Kidney capillary endothelial cell (primary cell): ENCODE data around the gene USP17L18.
"Not testable (repeated sequence)": the region's sequence is repeated elsewhere in the genome, so short reads cannot be mapped to it uniquely, and the experiment has no call there.

Source experiments
- DNase-seq: peaks from one replicate; pipeline ENCODE4 v3.0.0-alpha.2; 2018; ENCODE audit warnings: low spot score

The USP17L18 gene, protein sequence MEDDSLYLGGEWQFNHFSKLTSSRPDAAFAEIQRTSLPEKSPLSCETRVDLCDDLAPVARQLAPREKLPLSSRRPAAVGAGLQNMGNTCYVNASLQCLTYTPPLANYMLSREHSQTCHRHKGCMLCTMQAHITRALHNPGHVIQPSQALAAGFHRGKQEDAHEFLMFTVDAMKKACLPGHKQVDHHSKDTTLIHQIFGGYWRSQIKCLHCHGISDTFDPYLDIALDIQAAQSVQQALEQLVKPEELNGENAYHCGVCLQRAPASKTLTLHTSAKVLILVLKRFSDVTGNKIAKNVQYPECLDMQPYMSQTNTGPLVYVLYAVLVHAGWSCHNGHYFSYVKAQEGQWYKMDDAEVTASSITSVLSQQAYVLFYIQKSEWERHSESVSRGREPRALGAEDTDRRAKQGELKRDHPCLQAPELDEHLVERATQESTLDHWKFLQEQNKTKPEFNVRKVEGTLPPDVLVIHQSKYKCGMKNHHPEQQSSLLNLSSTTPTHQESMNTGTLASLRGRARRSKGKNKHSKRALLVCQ

GRCh38 chr4:9247953-9248680 is at the start of gene USP17L18:
Gene USP17L18, plus strand, starts transcription at chr4:9248630. Its CDS starts 0 bp downstream, at chr4:9248630.
- not testable (repeated sequence) for DNase-seq

- DNase-seq = not testable (repeated sequence)
Measured at GRCh38 chr4:9210357-9210756, 38.1 kb upstream of the USP17L18 start, which contains the start of gene USP17L10. Gene USP17L10, plus strand, starts transcription at chr4:9210657. Its CDS starts 0 bp downstream, at chr4:9210657.

- DNase-seq = not testable (repeated sequence)
Measured at GRCh38 chr4:9214701-9215100, 33.7 kb upstream of the USP17L18 start.

DNA sequence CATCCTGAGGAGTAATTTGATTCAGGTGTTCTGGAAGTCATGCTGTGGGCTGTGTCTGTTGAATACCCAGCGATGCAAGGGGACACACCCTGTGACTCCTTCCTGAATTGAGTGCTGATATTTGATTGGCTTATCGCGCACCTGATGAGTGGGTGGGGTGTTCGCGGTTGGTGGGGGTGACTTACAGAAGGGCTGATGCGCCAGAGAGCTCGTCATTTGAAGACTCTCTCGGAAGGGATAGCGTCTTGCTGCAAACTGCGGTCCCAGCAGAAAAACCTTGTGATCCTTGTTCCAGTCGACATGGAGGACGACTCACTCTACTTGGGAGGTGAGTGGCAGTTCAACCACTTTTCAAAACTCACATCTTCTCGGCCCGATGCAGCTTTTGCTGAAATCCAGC is 33.3 kb upstream of the USP17L18 start, which contains the start of gene USP17L11:
Gene USP17L11 (plus strand): TSS at position 301 of the 400 bp plus-strand sequence. CDS start 0 bp downstream, at position 301.
- not testable (repeated sequence) for DNase-seq

DNA sequence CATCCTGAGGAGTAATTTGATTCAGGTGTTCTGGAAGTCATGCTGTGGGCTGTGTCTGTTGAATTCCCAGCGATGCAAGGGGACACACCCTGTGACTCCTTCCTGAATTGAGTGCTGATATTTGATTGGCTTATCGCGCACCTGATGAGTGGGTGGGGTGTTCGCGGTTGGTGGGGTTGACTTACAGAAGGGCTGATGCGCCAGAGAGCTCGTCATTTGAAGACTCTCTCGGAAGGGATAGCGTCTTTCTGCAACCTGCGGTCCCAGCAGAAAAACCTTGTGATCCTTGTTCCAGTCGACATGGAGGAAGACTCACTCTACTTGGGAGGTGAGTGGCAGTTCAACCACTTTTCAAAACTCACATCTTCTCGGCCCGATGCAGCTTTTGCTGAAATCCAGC is 28.6 kb upstream of the USP17L18 start, which contains the start of gene USP17L12:
Gene USP17L12 (plus strand): TSS at position 301 of the 400 bp plus-strand sequence. CDS start 0 bp downstream, at position 301.
- not testable (repeated sequence) for DNase-seq

- DNase-seq = not testable (repeated sequence)
Measured at GRCh38 chr4:9224596-9224995, 23.8 kb upstream of the USP17L18 start, which contains the start of gene USP17L13. Gene USP17L13, plus strand, starts transcription at chr4:9224896. Its CDS starts 0 bp downstream, at chr4:9224896.

DNA sequence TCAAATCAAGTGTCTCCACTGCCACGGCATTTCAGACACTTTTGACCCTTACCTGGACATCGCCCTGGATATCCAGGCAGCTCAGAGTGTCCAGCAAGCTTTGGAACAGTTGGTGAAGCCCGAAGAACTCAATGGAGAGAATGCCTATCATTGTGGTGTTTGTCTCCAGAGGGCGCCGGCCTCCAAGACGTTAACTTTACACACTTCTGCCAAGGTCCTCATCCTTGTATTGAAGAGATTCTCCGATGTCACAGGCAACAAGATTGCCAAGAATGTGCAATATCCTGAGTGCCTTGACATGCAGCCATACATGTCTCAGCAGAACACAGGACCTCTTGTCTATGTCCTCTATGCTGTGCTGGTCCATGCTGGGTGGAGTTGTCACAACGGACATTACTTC is 18.2 kb upstream of the USP17L18 start:
- DNase-seq = not testable (repeated sequence)

DNA sequence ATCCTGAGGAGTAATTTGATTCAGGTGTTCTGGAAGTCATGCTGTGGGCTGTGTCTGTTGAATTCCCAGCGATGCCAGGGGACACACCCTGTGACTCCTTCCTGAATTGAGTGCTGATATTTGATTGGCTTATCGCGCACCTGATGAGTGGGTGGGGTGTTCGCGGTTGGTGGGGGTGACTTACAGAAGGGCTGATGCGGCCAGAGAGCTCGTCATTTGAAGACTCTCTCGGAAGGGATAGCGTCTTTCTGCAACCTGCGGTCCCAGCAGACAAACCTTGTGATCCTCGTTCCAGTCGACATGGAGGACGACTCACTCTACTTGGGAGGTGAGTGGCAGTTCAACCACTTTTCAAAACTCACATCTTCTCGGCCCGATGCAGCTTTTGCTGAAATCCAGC is 14.3 kb upstream of the USP17L18 start, which contains the start of gene USP17L15:
Gene USP17L15 (plus strand): TSS at position 301 of the 400 bp plus-strand sequence. CDS start 0 bp downstream, at position 301.
- not testable (repeated sequence) for DNase-seq

GRCh38 chr4:9238461-9238860 is 10.0 kb upstream of the USP17L18 start:
- not testable (repeated sequence) for DNase-seq

DNA sequence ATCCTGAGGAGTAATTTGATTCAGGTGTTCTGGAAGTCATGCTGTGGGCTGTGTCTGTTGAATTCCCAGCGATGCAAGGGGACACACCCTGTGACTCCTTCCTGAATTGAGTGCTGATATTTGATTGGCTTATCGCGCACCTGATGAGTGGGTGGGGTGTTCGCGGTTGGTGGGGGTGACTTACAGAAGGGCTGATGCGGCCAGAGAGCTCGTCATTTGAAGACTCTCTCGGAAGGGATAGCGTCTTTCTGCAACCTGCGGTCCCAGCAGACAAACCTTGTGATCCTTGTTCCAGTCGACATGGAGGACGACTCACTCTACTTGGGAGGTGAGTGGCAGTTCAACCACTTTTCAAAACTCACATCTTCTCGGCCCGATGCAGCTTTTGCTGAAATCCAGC is 4.9 kb upstream of the USP17L18 start, which contains the start of gene USP17L17:
Gene USP17L17 (plus strand): TSS at position 301 of the 400 bp plus-strand sequence. CDS start 0 bp downstream, at position 301.
- DNase-seq = not testable (repeated sequence)

GRCh38 chr4:9253078-9253477 is 4.6 kb downstream of the USP17L18 start, which contains the start of gene USP17L19:
Gene USP17L19, plus strand, starts transcription at chr4:9253378. Its CDS starts 0 bp downstream, at chr4:9253378.
- DNase-seq = not testable (repeated sequence)

DNA sequence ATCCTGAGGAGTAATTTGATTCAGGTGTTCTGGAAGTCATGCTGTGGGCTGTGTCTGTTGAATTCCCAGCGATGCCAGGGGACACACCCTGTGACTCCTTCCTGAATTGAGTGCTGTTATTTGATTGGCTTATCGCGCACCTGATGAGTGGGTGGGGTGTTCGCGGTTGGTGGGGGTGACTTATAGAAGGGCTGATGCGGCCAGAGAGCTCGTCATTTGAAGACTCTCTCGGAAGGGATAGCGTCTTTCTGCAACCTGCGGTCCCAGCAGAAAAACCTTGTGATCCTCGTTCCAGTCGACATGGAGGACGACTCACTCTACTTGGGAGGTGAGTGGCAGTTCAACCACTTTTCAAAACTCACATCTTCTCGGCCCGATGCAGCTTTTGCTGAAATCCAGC is 9.4 kb downstream of the USP17L18 start, which contains the start of gene USP17L20:
Gene USP17L20 (plus strand): TSS at position 301 of the 400 bp plus-strand sequence. CDS start 0 bp downstream, at position 301.
- not testable (repeated sequence) for DNase-seq

- not testable (repeated sequence) for DNase-seq
Measured at GRCh38 chr4:9262572-9262971, 14.1 kb downstream of the USP17L18 start, which contains the start of gene USP17L21. Gene USP17L21, plus strand, starts transcription at chr4:9262872. Its CDS starts 0 bp downstream, at chr4:9262872.

GRCh38 chr4:9267319-9267718 is 18.9 kb downstream of the USP17L18 start, which contains the start of gene USP17L22:
Gene USP17L22, plus strand, starts transcription at chr4:9267619. Its CDS starts 0 bp downstream, at chr4:9267619.
- DNase-seq = not testable (repeated sequence)

DNA sequence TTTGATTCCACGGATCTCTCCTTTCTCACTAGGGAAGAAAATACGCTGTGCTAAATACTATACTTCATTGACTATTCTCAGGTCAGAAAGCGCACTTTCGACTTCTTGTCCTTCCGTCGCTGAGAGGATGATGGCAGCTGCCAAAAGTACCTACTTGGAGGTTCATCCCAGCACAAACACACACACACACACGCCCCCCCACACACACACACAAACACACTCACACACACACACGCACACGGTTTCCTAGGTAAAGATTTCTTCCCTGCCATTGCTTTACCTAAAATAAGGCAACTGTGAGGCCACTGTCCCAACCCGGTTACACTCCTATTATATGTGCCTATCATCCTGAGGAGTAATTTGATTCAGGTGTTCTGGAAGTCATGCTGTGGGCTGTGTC is 23.3 kb downstream of the USP17L18 start:
- not testable (repeated sequence) for DNase-seq
